Fibroblast of skin of back (primary cell): ENCODE measurements around the gene ELANE.
"Not testable (repeated sequence)": the region's sequence is repeated elsewhere in the genome, so short reads cannot be mapped to it uniquely, and the experiment has no call there.

Source experiments
- DNase-seq: peaks from one replicate; pipeline ENCODE4 v3.0.0-alpha.2; 2013

ELANE gene

GRCh38 chr19:863315-863620 is 11.2 kb downstream of the ELANE start:
- DNase-seq, result no peak

GRCh38 chr19:866769-867300 is 14.7 kb downstream of the ELANE start:
- DNase-seq, result no peak

DNA sequence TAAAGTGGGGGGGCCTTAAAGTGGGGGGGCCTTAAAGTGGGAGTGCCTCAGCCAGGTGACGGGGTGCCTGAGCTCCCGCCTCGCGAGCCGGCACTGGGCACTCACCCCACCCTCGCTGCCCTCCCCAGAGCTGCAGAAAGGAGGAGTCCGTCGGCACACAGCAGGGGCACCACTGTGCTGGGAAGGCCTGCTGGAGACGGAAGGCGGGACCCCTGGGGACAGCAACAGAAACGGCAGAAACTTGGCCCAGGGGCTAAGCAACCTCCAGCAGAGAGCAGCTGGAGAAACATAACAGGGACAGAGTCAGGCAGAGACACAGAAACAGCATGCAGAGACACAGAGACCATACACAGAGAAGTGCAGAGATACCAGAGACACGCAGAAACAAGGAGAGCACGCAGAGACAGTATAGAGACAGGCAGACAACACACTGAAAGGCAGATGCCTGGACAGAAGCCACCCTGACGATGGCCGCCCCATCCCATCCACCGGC is 15.2 kb downstream of the ELANE start:
- DNase-seq, result peak; percentile 33

GRCh38 chr19:867855-868457 is 15.9 kb downstream of the ELANE start:
- no peak for DNase-seq

DNA sequence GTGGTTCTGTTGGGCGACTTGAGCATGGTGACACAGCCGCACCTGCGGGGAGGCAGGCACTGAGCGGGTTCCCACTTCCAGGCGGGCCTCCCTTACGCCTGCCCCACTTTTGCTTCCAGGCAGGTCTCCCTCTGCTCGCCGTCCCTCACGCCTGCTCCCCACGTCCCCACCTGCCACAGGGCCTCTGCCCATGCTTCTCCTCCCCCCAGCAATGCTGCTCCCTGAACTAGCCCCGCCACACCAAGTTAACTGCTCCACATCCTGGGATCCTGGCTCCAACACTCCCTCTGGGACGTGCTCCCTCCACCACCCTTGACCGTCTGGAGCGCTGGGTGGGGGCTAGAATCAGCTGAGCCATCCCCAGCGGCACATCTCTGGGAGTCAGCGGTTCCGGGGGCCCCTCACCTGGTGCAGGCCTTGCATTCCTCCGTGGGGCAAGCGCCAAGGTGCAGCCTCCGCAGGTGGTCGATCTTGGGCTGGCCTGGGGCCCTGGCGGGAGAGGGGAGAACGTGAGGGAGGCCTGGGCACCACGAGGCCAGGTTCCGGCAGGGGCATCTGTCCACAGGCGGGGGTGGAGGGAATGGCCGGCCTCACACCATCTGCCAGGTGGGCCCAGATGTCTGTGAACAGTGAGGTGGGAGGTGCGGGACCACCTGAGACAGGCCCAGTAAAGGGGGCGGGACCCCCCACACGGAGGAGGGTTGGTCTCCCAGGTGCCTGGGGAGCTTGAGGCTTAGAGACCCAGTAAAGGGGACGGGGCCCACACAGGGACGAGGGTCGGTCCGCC is 16.5 kb downstream of the ELANE start:
- no peak for DNase-seq

- DNase-seq, result peak; percentile 97
Measured at GRCh38 chr19:869245-870177, 17.4 kb downstream of the ELANE start.

GRCh38 chr19:870314-870713 is 18.2 kb downstream of the ELANE start:
- DNase-seq, result no peak

GRCh38 chr19:870963-871401 is 18.9 kb downstream of the ELANE start:
- DNase-seq, result no peak

GRCh38 chr19:871446-872265 is 19.6 kb downstream of the ELANE start:
- DNase-seq, result peak; percentile 38

- DNase-seq, result peak; percentile 82
Measured at GRCh38 chr19:872266-872951, 20.3 kb downstream of the ELANE start.

- peak; percentile 61 for DNase-seq
Measured at GRCh38 chr19:873084-873483, 21.0 kb downstream of the ELANE start.

DNA sequence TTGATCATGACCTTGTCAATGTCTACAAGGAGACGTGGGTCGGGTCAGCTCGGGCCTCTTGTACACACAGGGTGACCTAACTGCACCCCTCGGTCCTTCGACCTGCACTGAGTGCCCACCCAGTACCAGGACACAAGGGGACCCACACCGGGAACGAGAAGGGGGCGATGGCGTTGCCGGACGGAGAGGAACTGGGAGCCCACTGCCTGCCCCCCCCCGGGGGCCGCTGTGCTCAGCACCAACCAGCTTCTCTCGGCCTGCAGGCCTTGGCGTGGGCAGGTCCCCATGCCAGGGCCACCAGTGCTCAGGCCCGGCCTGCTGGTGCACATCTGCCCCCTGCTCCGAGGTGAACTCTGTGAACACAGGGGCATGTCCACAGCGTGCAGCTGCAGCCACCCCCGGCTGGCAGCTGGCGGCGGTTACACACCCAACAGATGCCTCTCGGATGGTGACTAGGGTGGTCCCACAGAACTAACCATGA is 21.5 kb downstream of the ELANE start:
- DNase-seq, result no peak

- no peak for DNase-seq
Measured at GRCh38 chr19:875265-875879, 23.3 kb downstream of the ELANE start.

DNA sequence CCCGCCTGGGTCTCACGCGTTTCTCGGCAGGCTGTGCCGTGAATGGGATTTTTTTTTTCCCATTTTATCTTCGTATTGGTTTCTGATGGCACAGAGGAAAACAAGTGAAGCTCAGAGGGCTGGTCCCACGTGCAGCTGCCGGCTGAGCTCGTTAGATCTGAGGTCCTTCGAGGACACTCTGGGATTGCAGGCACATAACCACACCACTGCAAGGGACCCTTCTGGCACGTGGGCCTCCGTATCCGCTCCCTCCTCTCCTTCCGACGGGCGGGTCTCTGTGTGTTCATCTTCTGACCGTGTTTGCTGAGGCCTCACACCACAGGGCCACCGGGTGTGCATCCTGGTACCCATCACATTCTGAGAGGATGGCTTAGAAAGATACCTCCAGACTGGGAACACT is 24.0 kb downstream of the ELANE start:
- DNase-seq, result no peak

GRCh38 chr19:876780-877314 is 24.7 kb downstream of the ELANE start:
- no peak for DNase-seq

DNA sequence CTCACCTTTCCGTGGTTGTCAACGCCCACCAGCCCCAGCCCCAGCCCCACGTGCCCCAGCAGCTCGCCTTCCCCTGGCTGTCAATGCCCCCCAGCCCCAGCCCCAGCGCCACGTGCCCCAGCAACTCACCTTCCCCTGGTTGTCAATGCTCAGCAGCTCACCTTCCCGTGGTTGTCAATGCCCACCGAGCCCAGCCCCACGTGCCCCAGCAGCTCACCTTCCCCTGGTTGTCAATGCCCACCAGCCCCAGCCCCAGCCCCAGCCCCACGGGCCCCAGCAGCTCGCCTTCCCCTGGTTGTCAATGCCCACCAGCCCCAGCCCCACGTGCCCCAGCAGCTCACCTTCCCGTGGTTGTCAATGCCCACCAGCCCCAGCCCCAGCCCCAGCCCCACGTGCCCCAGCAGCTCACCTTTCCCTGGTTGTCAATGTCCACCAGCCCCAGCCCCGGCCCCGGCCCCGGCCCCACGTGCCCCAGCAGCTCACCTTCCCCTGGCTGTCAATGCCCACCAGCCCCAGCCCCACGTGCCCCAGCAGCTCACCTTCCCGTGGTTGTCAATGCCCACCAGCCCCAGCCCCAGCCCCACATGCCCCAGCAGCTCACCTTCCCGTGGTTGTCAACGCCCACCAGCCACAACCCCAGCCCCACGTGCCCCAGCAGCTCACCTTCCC is 26.0 kb downstream of the ELANE start:
- DNase-seq, result not testable (repeated sequence)

DNA sequence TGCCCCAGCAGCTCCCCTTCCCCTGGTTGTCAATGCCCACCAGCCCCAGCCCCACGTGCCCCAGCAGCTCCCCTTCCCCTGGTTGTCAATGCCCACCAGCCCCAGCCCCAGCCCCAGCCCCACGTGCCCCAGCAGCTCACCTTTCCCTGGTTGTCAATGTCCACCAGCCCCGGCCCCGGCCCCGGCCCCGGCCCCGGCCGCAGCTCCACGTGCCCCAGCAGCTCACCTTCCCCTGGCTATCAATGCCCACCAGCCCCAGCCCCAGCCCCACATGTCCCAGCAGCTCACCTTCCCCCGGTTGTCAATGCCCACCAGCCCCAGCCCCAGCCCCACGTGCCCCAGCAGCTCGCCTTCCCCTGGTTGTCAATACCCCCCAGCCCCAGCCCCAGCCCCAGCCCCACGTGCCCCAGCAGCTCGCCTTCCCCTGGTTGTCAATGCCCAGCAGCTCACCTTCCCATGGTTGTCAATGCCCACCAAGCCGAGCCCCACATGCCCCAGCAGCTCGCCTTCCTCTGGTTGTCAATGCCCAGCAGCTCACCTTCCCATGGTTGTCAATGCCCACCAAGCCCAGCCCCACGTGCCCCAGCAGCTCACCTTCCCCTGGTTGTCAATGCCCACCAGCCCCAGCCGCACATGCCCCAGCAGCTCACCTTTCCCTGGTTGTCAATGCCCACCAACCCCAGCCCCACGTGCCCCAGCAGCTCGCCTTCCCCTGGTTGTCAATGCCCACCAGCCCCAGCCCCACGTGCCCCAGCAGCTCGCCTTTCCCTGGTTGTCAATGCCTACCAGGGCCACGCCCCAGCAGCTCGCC is 26.9 kb downstream of the ELANE start:
- not testable (repeated sequence) for DNase-seq

DNA sequence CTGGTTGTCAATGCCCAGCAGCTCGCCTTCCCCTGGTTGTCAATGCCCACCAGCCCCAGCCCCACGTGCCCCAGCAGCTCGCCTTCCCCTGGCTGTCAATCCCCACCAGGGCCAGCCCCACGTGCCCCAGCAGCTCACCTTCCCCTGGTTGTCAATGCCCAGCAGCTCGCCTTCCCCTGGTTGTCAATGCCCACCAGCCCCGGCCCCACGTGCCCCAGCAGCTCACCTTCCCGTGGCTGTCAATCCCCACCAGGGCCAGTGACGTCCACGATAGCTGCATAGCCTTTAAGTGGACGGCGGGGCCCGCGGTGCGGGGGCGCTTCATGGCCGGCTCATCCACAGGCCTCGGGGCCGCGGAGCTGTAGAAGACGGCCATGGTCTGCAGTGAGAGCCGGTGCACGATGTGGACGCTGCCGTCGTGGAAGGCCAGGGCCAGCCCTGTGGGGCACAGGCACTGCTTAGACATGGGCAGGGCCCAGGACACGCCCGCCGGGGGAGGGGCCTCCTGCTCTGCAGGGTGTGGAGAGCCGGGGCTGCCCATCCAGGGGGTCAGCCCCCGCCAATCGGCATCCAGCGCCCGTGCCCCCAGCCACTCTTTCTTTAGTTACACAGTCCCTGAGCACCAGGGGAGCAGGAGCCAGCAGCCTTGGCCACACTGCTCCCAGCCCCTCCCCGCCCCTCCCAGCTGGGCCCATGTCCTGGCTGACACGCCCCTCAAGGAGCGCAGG is 27.8 kb downstream of the ELANE start:
- no peak for DNase-seq
